Mucosa of rectum (tissue), 2 donors: ENCODE results near the gene RBM20.

Source experiments
- H3K27ac ChIP-seq, 2 donors: one replicate each; pipeline ENCODE4 v1.7.0; 2013; ENCODE audit warnings: inconsistent platforms in 2 of 2, low read depth in 2 of 2, low read length in 2 of 2
- H3K27me3 ChIP-seq, 2 donors: one replicate each; pipeline ENCODE4 v1.7.0; 2013; ENCODE audit warnings: low read length in 2 of 2; ENCODE audit not compliant: control insufficient read depth in 2 of 2, insufficient read depth in 2 of 2
- H3K36me3 ChIP-seq, 2 donors: one replicate each; pipeline ENCODE4 v1.7.0; 2013; ENCODE audit warnings: low read length in 2 of 2; ENCODE audit not compliant: control insufficient read depth in 2 of 2, insufficient read depth in 2 of 2
- H3K4me1 ChIP-seq, 2 donors: one replicate each; pipeline ENCODE4 v1.7.0; 2013; ENCODE audit warnings: low read length in 2 of 2, mild to moderate bottlenecking in 1 of 2; ENCODE audit not compliant: control insufficient read depth in 2 of 2, insufficient read depth in 2 of 2
- H3K4me3 ChIP-seq, 2 donors: one replicate each; pipeline ENCODE4 v1.7.0; 2013; ENCODE audit warnings: low read length in 2 of 2
- H3K9ac ChIP-seq, 2 donors: one replicate each; pipeline ENCODE4 v1.7.0; 2013; ENCODE audit warnings: low read length in 2 of 2, low read depth in 1 of 2, mild to moderate bottlenecking in 1 of 2
- H3K9me3 ChIP-seq, 2 donors: one replicate each; pipeline ENCODE4 v1.7.0; 2013; ENCODE audit warnings: low read length in 2 of 2; ENCODE audit not compliant: control insufficient read depth in 2 of 2
- donor health status: healthy.
- donor health status: Normal muscosa, but diverticular disease.

RBM20 gene

DNA sequence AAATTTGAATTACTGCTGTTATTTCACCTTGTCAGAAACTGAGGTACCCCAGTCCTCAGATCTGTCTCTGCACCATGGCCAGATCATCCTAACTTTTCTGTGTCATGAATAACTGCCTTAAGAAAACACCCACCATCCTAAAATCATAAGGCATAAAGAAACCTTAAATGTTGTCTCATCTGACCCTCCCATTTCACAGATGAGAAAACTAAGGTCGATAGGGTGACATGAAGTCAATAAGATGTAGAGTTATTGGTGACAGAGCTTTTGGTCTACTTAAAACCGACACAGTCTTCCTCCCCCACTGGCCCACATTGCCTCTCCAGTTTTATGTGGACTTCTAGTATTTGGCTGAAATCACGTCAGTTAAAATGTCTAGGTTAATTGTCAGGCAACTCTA is 126.1 kb downstream of the RBM20 start:
- Histone ChIP-seq H3K4me3 (no peak overlapping the region), H3K9me3 (no peaks in the 10 kb centered on the region), H3K9ac (no peak overlapping the region), H3K36me3 (no peaks in the 10 kb centered on the region), H3K27me3 (no peaks in the 10 kb centered on the region), H3K4me1 (peaks cover 0 to 15% of the 10 kb centered on the region in 2 donors), H3K27ac (no peak overlapping the region)

GRCh38 chr10:110771486-110771885 is 127.3 kb downstream of the RBM20 start:
- Histone ChIP-seq H3K9me3 (no peaks in the 10 kb centered on the region), H3K27me3 (no peaks in the 10 kb centered on the region), H3K4me1 (peaks cover 7 to 26% of the 10 kb centered on the region in 2 donors), H3K4me3 (no peak overlapping the region), H3K27ac (no peak overlapping the region), H3K36me3 (no peaks in the 10 kb centered on the region), H3K9ac (no peak overlapping the region)

- Histone ChIP-seq H3K4me3 (no peak overlapping the region), H3K36me3 (no peaks in the 10 kb centered on the region), H3K9ac (no peak overlapping the region), H3K9me3 (no peaks in the 10 kb centered on the region), H3K4me1 (peaks cover 7 to 30% of the 10 kb centered on the region in 2 donors), H3K27ac (no peak overlapping the region), H3K27me3 (no peaks in the 10 kb centered on the region)
Observed at GRCh38 chr10:110771991-110772390, 127.9 kb downstream of the RBM20 start.

DNA sequence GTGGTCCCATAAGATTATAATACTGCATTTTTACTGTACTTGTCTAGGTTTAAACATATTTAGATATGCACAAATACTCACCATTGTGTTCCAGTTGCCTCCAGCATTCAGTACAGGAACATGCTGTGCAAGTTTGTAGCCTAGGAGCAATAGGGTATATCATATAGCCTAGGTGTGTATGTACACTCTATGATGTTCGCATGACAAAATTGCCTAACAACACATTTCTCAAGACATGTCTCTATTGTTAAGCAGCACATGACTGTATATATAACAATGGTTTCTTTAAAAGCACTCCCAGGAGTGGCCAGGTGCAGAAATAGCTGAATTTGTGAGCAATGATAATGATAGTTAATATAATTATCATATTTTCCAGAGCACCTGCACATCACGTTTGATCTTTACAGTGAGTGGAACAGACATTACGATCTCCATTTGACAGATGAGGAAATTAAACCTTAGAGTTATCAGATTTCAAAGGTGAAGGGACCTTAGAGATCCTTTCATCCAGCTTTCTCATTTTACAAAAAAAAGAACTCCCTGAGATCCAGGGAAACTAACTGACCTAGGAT is 128.4 kb downstream of the RBM20 start:
- Histone ChIP-seq H3K4me1 (peaks cover 7 to 30% of the 10 kb centered on the region in 2 donors), H3K36me3 (no peaks in the 10 kb centered on the region), H3K27me3 (no peaks in the 10 kb centered on the region), H3K4me3 (no peak overlapping the region), H3K9me3 (no peaks in the 10 kb centered on the region), H3K27ac (peak overlapping the region; percentile 2 to 50), H3K9ac (no peak overlapping the region)

DNA sequence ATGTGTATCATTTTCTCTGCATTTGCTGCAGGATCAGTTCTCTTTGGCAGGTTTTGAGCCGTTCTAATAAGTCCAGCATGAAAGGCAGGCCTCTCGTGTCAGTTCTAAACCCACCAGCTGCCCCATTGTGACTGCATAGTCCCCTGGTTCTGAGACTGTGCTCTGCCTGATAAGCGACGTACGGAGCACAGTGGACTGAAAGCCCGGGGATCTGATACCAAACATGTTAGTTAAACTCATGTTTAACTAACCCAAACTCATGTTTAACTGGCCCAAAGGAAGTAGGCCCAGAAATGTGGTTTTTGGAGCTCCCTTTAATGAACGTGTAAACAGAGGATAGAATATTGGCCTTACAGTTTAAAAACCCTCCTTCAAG is 129.5 kb downstream of the RBM20 start:
- H3K9me3 ChIP-seq = no peaks in the 10 kb centered on the region
- H3K27ac ChIP-seq = peak overlapping the region; percentile 89 to 93
- no peak overlapping the region for H3K9ac ChIP-seq
- H3K36me3 ChIP-seq = no peaks in the 10 kb centered on the region
- peaks cover 11 to 37% of the 10 kb centered on the region in 2 donors for H3K4me1 ChIP-seq
- H3K27me3 ChIP-seq = no peaks in the 10 kb centered on the region
- H3K4me3 ChIP-seq = no peak overlapping the region

DNA sequence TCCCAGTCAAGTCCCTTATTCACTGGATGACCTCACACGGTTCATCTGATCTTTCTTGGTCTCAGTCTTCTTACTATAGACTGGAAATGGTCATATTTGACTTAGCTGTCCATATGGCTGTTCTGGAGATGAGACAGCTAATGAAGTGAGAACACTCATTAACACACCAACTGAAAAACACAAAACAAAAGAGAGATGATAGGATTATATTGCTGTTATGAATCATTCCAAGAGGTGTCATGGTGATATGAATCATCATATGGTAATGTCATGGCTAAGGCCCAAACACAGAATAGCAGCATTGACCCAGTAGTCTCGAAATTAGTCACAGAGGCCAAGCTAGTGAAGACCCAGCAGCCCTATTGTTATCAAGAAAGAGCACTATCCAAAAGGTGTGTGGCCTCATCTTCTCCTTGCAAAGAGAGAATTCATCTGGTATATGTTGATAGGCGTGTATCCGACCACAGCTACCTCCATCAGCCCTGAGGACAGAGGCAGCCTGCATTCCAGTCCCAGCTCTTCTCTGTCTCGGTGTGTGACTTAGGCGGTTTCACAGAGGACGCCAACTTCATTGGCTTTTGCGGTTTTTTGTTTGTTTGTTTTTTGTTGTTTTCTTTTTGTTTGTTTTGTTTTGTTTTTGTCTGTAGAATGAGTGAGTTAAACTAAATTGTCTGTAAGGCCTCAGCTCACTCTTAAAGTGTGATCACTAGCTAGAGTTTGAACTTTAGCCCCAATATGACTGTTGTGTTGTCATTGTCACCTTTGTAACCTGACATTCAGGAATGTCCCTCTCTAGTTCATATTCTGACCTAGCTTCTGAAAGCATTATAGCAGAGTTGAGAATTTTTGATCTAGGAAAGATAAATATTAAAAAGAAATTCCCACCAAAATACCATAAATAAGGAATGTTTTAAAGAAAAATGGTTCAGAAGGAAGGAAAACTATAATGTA is 130.2 kb downstream of the RBM20 start:
- Histone ChIP-seq H3K27me3 (no peaks in the 10 kb centered on the region), H3K4me1 (peaks cover 11 to 37% of the 10 kb centered on the region in 2 donors), H3K9ac (peak overlapping the region; percentile 52 to 58), H3K4me3 (peak overlapping the region; percentile 20 to 59), H3K36me3 (no peaks in the 10 kb centered on the region), H3K27ac (peak overlapping the region; percentile 89 to 93), H3K9me3 (no peaks in the 10 kb centered on the region)

DNA sequence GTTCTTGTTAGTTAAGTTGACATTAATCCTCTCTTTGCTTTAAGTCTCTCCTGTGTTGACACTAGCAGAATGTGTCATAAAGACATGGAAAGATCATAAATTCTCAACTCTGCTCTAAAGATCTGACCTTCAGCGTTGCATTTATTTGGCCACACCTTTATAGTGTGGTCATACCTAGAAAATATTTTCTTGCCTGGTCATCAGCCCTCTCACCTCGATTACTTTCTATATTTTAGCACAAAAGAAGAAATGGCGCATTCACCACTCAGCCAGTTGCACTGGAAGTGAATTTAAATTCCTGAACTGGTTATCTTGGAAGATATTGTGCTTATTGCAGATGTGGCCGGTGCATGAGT is 130.9 kb downstream of the RBM20 start:
- Histone ChIP-seq H3K4me3 (peak overlapping the region; percentile 20 to 61), H3K27ac (peak overlapping the region; percentile 89 to 93), H3K36me3 (no peaks in the 10 kb centered on the region), H3K4me1 (peaks cover 11 to 37% of the 10 kb centered on the region in 2 donors), H3K9ac (peak overlapping the region in 1 of 2 donors; percentile 52), H3K9me3 (no peaks in the 10 kb centered on the region), H3K27me3 (no peaks in the 10 kb centered on the region)

DNA sequence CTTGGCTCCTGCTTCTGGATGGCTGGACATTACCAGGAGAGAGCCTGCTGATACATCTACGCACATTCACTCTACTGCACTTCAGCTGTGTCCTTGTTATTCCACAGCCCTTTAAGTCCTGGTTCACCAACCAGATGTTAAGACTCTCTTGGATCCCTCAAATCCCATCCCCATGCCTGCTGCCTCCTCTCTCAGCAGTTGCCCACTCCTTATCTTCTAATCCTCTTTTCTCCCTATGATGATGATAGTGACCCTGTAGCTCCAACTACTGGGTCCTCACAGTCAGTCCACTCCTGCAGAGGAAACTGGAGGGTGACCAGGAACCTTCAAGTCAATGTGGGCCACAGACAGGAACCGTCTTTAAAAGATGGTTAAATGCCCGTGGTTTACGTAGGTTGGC is 131.3 kb downstream of the RBM20 start:
- Histone ChIP-seq H3K4me1 (peaks cover 11 to 37% of the 10 kb centered on the region in 2 donors), H3K36me3 (no peaks in the 10 kb centered on the region), H3K4me3 (peak overlapping the region; percentile 20 to 61), H3K9me3 (no peaks in the 10 kb centered on the region), H3K27ac (peak overlapping the region; percentile 89 to 93), H3K9ac (no peak overlapping the region), H3K27me3 (no peaks in the 10 kb centered on the region)

DNA sequence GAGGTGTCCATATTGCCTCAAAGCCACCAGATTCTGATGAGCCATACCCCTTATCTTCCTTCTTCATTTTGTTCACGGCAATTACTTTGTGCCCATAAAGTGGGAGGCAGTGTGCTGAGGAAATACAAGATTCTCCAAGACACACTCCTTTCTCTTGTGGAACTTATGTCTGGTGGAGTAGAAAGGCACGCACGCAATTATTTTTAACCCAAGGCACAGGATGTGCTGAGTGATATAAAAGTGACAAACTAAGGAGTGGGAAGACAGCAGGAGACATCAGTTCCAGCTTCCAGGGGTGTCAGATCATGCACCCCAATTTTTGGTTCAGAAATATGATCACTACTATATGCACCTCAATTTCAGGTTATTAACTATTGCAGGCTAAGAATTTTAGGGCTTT is 132.9 kb downstream of the RBM20 start:
- peak overlapping the region in 1 of 2 donors; percentile 5 for H3K9ac ChIP-seq
- peaks cover 11 to 37% of the 10 kb centered on the region in 2 donors for H3K4me1 ChIP-seq
- no peaks in the 10 kb centered on the region for H3K9me3 ChIP-seq
- no peak overlapping the region for H3K4me3 ChIP-seq
- no peaks in the 10 kb centered on the region for H3K27me3 ChIP-seq
- no peaks in the 10 kb centered on the region for H3K36me3 ChIP-seq
- H3K27ac ChIP-seq = no peak overlapping the region

GRCh38 chr10:110777661-110778060 is 133.5 kb downstream of the RBM20 start:
- no peak overlapping the region for H3K4me3 ChIP-seq
- no peak overlapping the region for H3K27ac ChIP-seq
- H3K4me1 ChIP-seq = peaks cover 11 to 37% of the 10 kb centered on the region in 2 donors
- H3K9ac ChIP-seq = no peak overlapping the region
- H3K36me3 ChIP-seq = no peaks in the 10 kb centered on the region
- no peaks in the 10 kb centered on the region for H3K27me3 ChIP-seq
- H3K9me3 ChIP-seq = no peaks in the 10 kb centered on the region
